NCI-H524 (cell line): ENCODE data around the gene FAM120B.
"Not testable (repeated sequence)": the region's sequence is repeated elsewhere in the genome, so short reads cannot be mapped to it uniquely, and the experiment has no call there.

Experiments used
- DNase-seq, 2 experiments: peaks; one replicate each; lab custom pipeline; 2025; lab: John Stamatoyannopoulos, UW

The FAM120B gene

DNA sequence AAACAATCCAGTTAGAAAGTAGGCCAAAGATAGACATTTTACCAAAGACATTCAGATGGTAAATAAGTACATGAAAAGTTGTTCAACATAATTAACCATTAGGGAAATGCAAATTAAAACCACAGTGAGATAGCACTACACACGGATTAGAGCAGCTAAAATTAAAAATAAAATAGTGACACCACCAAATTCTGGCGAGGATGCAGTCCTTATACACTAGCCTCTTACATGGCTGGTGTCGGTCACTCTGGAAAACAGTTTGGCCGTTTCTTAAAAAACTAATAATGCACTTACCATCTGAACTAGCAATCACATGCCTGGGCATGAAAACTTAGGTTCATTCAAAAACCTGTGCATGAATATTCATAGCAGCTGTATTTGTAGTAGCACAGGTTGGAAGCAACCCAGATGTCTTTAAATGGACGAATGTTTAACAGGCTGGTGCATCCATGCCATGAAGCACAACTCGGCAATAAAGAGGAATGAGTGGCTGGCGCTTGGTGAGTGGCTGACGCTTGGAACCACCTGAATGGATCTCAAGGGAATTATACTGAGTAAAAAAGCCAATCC is 77.0 kb downstream of the FAM120B start:
- DNase-seq: no peak

DNA sequence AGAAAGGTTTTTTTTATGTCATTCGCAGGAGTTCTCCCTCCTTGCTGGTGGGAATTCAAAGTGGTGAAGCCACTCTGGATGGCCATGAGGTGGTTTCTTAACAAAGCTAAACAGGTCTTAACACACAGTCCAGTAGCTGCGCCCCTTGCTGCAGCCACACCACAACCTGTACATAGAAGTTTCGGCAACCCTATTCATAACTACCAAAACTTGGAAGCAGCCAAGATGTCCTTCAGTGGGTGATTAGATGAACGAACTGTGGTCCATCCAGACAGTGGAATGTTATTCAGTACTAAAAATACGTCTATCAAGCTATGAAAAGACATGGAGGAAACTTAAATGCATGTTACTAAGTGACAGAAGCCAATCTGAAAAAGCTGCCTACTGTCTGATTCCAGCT is 78.9 kb downstream of the FAM120B start:
- no peak for DNase-seq

DNA sequence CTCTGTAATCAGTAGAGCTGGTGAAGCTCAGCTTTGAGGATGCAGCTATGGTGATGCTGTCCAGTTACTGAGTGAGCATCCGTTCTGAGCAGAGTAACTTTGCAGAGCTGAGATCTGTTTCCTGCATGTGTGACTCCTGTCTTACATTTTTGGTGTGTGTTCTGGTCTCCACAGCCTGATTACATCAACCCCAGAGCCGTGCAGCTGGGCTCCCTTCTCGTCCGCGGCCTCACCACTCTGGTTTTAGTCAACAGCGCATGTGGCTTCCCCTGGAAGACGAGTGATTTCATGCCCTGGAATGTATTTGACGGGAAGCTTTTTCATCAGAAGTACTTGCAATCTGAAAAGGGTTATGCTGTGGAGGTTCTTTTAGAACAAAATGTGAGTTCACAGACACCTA is 81.6 kb downstream of the FAM120B start:
- no peak for DNase-seq

DNA sequence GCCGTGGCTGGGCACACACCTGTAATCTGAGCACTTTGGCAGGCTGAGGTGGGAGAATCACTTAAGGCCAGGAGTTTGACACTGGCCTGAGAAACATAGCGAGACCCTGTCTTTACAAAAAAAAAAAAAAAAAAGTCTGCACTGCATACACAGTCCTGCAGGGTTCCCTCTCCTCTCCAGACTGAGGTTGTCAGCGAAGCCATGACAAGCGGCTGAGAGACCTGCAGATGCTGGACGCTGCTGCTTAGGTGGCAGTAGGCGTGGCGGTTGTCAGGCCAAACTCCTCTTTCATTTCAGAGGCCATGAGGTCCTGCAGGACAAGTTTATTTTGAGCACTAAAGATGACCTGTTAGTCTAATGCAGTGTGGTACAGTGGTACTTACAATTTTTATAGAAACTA is 86.5 kb downstream of the FAM120B start:
- no peak for DNase-seq

DNA sequence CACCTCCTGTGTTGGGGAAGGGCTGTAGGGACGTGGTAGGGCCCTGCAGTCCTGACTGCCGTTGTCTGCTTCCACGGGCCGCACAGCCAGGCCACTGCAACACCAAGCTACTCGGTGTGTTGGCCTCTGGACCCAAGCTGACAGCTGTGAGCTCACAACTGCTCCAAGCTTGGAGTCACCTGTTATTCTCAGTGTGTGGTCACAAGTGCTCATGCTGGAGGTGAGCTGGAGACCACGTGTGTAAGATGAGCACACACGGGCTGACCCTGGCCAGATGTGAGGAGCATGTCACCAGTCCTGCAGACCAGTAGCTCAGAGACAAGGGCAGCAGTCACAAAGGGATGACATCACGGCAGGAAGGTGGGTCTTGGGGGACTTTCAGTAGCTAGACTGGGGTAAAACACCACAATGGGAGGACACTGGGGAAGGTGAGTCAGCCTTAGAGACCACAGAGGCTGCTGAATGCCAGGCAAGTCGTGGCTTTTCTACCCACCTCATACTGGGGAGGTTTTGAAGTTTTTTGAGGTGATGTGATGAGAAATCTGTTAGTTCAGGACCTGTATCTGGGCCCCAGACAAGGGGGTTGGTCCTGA is 87.3 kb downstream of the FAM120B start:
- no peak for DNase-seq

DNA sequence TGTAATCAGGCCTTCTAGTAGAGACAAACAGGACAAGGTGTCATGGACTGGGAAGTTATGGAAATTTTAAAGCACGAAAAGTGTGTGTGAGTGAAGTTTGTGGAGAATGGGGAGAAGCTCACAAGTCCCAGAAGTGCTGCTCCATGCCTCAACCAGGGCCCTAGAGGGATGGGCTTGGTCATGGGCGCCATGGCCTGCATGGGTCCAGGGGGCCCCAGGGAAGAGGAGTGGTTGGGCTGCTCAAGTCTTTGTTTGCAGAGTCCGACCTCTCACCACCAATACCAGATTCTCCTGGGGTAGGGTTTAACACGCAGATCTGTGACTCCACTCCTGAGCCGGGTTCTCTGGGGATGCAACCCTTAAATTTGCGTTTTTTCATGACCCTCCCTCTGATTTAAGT is 88.4 kb downstream of the FAM120B start:
- no peak for DNase-seq

DNA sequence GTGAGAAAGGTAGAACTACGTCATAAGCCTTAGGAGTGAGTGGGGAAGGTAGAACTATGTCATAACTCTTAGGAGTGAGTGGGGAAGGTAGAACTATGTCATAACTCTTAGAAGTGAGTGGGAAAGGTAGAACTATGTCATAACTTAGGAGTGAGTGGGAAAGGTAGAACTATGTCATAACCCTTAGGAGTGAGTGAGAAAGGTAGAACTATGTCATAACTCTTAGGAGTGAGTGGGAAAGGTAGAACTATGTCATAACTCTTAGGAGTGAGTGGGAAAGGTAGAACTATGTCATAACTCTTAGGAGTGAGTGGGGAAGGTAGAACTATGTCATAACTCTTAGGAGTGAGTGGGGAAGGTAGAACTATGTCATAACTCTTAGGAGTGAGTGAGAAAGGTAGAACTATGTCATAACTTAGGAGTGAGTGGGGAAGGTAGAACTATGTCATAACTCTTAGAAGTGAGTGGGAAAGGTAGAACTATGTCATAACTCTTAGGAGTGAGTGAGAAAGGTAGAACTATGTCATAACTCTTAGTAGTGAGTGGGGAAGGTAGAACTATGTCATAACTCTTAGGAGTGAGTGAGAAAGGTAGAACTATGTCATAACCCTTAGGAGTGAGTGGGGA is 92.3 kb downstream of the FAM120B start:
- DNase-seq: not testable (repeated sequence)

DNA sequence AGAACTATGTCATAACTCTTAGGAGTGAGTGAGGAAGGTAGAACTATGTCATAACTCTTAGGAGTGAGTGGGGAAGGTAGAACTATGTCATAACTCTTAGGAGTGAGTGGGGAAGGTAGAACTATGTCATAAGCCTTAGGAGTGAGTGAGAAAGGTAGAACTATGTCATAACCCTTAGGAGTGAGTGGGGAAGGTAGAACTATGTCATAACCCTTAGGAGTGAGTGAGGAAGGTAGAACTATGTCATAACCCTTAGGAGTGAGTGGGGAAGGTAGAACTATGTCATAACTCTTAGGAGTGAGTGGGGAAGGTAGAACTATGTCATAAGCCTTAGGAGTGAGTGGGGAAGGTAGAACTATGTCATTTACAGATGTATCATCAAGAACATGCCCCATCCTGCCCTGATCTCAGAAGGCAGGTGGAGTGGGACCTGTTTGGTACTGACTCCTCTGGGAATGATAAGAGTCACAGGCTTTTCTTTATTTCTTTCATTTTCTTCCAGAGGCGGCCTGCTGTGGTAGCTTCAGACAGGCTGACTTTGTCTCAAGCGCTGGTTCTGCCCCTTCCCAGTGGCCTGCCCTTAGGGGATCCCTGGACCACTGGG is 93.5 kb downstream of the FAM120B start:
- not testable (repeated sequence) for DNase-seq

DNA sequence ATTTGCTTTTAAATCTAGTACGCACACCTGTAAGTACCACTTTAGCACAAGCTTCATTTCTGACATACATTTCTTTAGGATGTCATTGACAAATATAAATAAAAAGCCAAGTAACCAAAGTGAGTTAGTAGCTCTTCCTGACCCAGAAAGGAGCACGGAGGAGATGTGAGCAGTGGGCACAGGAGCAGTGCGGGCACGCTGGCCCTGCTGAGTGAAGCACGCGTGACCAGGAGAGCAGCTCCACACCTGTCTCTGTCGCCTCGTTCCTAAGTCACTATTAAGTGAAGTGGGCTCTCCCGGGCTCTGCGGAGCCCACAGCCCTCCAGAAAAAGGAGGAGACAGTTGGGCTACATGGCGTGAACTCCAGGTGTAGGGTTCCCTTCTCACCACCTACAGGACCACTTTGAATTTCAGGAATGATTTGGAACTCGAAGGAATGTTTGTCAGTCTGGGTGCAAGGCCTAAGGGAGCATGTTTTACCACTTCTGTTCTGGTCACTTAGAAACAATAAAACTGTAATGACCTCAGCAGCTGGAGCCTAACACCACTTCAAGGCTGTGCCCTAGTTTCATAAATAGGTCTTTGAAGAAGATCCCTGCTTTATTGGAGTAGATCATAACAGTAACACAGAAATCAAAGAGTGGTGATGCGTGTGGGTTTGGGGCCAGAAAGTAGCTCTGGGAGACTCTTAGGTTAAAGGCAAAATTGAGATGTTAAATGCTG is 95.9 kb downstream of the FAM120B start:
- no peak for DNase-seq

DNA sequence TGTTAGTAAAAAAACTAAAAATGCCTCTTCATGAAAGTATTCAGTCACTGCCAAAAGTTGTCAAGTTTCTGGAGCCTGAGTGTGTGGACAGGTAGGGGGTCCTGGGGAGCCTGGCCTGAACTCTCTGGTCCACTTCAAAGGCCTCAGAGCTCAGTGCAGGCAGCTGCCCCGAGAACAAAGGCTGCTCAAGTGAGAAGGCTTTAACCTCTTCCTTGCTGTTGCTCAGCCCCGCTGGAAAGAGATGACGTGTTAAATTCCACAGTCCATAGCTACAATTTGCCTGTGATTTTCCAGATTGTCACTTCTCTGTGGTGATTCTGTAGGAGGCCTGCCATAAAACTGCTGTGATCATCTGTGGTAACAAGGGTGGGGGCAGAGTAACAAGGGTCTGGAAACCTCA is 96.9 kb downstream of the FAM120B start:
- no peak for DNase-seq

DNA sequence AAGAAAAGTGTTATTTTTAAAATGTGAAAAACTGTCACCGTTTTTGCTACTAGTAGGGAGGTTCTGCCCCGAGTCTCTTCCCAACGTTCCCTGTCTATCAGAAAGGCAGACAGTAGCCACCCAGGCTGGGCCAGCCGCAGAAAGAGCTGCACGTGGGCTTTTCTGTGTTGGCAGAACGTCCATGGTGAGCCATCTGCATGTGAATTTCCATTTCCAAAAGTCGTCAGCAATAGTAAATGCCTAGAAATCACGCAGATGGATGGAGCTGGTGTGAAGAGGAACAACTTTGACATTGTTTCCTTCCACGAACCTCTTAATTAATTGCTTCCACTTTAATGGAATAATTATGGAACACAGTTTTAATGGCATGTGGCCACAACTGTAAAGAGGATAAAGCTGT is 97.5 kb downstream of the FAM120B start:
- no peak for DNase-seq

DNA sequence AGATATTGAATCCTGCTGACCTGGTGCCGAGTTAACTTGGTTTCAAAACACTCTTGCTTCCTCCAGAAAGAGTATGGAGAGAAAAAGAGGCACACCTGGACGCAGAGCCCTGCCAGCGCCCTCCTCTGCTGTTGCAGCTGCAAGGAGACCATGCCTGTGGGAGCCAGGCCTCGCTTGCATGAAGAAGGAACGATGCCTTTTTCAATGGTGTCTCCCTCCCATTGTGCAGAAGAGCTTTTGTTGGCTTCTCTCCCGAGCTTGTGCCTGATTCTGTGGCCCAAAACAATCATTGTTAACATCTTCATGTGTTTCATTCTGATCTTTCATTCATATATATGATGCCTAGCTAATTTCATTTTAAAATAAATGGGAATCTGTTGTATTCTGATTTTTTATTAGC is 98.1 kb downstream of the FAM120B start:
- DNase-seq: no peak

DNA sequence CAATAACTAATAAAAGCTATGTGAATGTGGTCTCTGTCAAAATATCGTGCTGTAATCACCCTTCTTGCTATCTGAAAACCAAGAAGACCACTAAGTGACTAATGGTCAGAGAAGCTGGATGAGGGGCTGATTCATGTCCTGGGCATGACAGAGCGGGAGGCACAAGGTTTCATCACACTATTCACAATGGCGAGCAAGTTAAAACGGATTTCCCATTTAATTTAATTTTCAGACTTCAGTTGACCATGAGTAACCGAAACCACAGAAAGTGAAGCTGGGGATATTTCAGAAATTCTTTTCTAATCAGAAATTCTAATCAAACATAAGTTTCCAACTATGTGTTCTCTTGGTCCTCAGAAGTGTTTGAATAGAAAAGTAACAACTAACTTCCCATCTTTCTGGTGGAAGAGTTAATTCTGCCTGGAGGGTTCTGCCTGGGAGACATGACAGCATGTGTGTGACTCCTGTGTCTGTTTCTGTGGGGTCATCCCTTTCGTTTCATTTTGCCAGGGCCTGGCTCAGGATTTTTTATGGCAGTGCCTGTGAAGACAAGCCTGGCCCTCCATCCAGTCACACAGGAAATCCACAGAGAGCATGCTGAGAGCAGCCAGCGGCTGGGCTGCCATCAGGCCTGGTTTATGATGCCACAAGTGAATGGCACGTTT is 98.9 kb downstream of the FAM120B start:
- DNase-seq: no peak

DNA sequence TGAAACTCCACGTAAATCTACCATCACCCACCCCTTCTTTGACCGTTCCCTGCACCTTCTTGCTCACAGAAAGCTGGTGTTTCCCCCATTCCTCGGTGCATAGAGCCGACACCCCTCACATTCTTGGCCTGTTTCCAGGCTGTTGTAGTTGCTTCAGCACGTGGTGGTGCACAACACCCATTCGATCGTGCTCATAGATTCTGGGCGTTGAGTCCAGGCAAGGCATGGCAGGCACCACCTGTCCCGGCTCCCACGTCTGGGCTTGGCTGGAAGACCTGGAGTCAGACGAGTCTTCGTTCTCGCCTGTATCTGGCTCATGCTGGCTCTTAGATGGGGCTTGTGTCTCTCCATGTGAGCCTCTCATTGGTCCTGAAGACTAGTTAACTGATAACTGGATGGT is 100.6 kb downstream of the FAM120B start:
- DNase-seq: no peak

DNA sequence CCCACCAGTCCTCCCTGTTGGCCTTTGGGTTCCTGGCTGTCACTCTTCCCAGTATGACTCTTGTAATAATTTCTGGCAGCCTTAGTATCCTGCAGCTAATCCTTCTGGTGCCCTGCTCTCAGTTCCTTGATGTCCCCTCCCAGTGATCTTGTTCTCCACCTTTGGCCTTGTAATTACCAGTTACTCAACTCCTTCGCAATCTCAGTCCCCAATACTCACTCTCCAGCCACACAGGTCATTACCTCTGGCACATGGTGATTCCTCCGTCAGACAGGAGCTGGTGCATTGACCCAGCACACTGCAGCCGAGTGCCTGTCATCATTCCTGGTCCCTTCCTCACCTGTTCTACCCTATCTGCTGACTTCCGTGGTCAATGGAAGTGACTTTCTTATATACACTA is 101.4 kb downstream of the FAM120B start:
- no peak for DNase-seq

DNA sequence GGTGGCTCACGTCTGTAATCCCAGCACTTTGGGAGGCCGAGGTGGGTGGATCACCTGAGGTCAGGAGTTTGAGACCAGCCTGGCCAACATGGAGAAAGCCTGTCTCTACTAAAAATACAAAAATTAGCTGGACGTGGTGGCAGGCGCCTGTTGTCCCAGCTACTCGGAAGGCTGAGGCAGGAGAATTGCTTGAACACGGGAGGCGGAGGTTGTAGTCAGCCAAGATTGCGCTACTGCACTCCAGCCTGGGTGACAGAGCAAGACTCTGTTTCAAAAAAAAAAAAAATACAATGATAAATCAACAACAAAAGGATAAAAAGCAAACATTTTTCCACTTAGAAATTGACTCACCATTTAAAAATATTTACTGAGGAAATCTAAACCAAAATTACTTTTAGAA is 103.2 kb downstream of the FAM120B start:
- not testable (repeated sequence) for DNase-seq

DNA sequence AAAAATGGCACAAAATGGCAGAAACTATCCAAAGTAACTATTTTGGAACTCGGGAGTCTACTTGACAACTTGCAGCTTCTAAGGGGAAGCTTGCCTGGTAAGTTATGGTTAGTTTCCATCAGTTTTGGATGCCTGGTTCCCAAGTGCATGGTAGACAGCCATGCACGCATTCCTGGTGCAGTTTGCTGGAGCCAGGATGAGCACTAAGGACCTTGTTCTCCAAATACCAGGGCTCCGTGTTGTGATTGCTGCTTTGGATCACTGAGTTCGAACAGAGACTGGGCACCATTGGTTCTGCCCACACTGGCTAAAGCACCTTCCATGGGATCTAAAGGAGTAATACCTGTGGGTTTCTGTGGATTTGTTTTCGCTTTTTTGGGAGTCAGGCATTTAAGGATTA is 103.7 kb downstream of the FAM120B start:
- no peak for DNase-seq

DNA sequence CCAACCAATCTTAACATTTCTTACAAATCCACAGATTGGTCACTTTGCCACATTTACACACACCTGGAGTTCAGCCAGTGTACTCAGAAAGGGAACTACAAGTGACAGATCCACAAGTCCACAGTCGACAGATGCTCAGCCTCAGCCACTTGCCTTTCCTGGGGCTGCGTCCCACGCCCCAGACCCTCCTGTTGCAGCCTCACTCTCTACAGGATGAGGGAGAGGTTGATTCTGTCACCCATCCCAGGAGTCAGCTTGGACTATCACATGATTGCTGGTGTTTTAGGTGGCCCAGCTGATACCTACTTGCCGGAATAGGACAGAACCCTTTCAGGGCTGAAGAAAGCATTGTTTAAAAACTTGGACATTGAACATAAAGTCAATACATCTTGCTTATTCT is 108.8 kb downstream of the FAM120B start:
- no peak for DNase-seq

DNA sequence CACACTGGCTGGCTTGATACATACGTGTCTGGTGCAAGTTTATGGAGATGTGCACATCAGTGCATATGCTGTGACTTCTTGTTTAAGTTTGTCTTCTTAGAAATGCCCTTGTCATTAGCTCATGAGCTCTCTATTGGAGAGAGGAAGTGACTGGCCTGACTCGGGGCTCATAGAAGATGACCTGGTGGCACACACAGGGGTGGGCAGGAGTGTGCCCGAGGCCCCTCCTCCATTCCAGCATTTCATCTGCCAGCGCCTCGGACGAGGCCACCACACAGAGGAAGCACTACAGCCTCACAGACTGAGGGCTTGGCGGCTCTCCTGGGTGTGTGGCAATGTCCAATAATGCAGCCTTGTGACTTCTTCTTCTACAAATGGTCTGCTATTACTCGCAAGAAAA is 109.7 kb downstream of the FAM120B start:
- no peak for DNase-seq

DNA sequence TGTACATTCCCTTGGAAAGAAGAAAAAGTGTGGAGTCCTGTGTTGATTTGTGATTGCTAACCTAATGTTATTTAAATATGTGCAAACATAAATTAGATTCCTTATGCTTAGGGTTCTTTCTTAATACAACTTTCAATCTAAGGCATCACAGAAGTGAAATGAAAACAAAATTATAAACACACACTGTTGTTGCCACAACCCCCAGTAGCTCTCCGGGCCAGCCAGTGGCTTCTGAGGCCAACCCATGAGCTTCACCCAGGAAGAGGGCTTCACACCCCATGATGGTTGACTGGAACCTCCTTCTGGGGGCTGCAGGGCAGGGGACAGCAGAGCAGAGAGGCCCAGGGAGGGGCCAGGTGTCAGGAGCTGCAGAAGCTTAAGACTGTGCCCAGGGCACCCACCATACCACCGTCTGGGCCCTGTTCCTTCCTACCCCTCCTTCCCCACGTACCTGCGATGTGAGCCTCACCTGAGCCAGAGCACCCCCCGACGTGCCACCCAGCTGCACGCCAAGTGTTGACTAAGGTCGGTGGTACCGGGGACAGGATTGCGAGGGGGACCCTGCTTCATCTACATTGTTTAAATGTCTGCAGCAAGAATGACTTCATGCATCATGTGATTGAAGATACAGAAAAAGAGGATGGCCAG is 110.5 kb downstream of the FAM120B start:
- DNase-seq: no peak

DNA sequence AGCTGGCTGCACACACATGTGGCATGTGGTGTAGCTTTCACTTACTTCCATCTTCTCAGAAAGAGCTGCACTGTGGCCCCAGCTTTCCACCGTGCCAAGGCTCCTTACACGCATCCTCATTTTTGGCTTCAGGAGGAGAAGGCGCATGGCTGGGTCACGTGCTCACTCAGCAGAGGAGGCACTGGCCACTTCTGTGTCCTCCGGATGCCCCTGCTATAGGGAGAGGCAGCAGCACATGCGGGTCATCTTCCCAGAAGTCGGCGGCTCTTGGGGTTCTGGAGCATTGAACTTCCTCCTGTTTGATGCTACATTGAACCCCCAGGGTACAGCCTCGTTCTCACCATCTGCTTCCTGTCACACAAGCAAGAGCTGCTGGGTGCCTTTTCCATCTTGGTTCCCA is 111.3 kb downstream of the FAM120B start:
- no peak for DNase-seq

DNA sequence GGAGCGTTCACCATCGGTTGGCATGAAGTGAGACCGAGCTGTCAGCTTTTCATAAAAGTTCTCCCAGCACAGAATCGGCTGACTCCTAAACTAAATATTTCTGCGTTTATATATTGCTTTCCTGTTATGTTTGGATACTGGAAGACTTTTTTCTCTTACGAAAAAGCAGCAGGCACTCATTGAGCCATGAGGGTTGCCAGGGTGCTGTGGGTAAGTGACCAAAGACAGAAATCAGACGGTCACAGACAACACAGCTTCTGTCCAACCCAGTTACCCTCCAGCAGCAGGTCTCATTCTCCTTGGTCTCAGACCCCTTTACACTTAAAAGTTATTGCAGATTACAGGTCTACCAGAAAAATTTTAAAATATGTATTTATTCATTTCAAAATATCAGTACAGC is 113.7 kb downstream of the FAM120B start:
- DNase-seq: no peak
